H9 (cell line): ENCODE data around the gene CBLL1. TPM values are rescaled to one million over a fixed set of nuclear protein-coding genes. Genes with fewer than 3 reads are reported as not detected.

Experiments used
- DNase-seq: peaks from one replicate; pipeline ENCODE4 v3.0.0-alpha.2; 2017
- H2AFZ ChIP-seq: one replicate; pipeline ENCODE4 v1.6.1; 2013; ENCODE audit warnings: mild to moderate bottlenecking, low read length, control low read depth, moderate library complexity
- H2AK5ac ChIP-seq: 2 replicates; pipeline ENCODE4 v1.6.1; 2013; ENCODE audit warnings: low read length, control low read depth, mixed read lengths; ENCODE audit not compliant: insufficient read length
- H2BK120ac ChIP-seq: one replicate; pipeline ENCODE4 v1.6.1; 2013; ENCODE audit warnings: low read depth, mild to moderate bottlenecking, low read length, control low read depth, inconsistent platforms; ENCODE audit not compliant: poor library complexity, severe bottlenecking
- H2BK12ac ChIP-seq: 2 replicates; pipeline ENCODE4 v1.6.1; 2013; ENCODE audit warnings: low read length, control low read depth, mixed read lengths, low read depth; ENCODE audit not compliant: insufficient read length
- H2BK15ac ChIP-seq: 2 replicates; pipeline ENCODE4 v1.6.1; 2013; ENCODE audit warnings: low read depth, low read length, control low read depth
- H2BK20ac ChIP-seq: one replicate; pipeline ENCODE4 v1.6.1; 2013; ENCODE audit warnings: low read depth, mild to moderate bottlenecking, low read length, control low read depth, inconsistent platforms; ENCODE audit not compliant: poor library complexity, severe bottlenecking
- H2BK5ac ChIP-seq: 2 replicates; pipeline ENCODE4 v1.6.1; 2013; ENCODE audit warnings: low read length, control low read depth, mixed read lengths; ENCODE audit not compliant: insufficient read length
- H3K14ac ChIP-seq: 2 replicates; pipeline ENCODE4 v1.6.1; 2013; ENCODE audit warnings: low read length, control low read depth; ENCODE audit not compliant: insufficient read depth
- H3K18ac ChIP-seq: 2 replicates; pipeline ENCODE4 v1.6.1; 2013; ENCODE audit warnings: low read depth, mild to moderate bottlenecking, mixed read lengths, low read length, control low read depth; ENCODE audit not compliant: insufficient read length
- H3K23ac ChIP-seq: 2 replicates; pipeline ENCODE4 v1.6.1; 2013; ENCODE audit warnings: low read length, control low read depth, mixed read lengths, low read depth; ENCODE audit not compliant: insufficient read length
- H3K23me2 ChIP-seq: 2 replicates; pipeline ENCODE4 v1.6.1; 2013; ENCODE audit warnings: low read depth, mild to moderate bottlenecking, mixed read lengths, low read length, control low read depth; ENCODE audit not compliant: insufficient read length, poor library complexity, severe bottlenecking
- H3K27ac ChIP-seq: 2 replicates; pipeline ENCODE4 v1.5.1; 2013; ENCODE audit warnings: low read length, control low read depth, mixed read lengths, low read depth; ENCODE audit not compliant: insufficient read length
- H3K27me3 ChIP-seq: 2 replicates; pipeline ENCODE4 v1.6.1; 2013; ENCODE audit warnings: low read length, control low read depth, inconsistent platforms; ENCODE audit not compliant: insufficient read depth
- H3K4ac ChIP-seq: 2 replicates; pipeline ENCODE4 v1.6.1; 2013; ENCODE audit warnings: low read depth, mild to moderate bottlenecking, control low read depth, inconsistent platforms, low read length, moderate library complexity
- H3K4me1 ChIP-seq: 2 replicates; pipeline ENCODE4 v1.6.1; 2013; ENCODE audit warnings: low read length, control low read depth, inconsistent platforms; ENCODE audit not compliant: insufficient read depth
- H3K4me2 ChIP-seq: 2 replicates; pipeline ENCODE4 v1.6.1; 2013; ENCODE audit warnings: low read length, control low read depth, mixed read lengths; ENCODE audit not compliant: insufficient read length, insufficient read depth
- H3K56ac ChIP-seq: 2 replicates; pipeline ENCODE4 v1.6.1; 2013; ENCODE audit warnings: low read depth, mild to moderate bottlenecking, mixed read lengths, low read length, control low read depth; ENCODE audit not compliant: insufficient read length
- H3K79me1 ChIP-seq: 2 replicates; pipeline ENCODE4 v1.6.1; 2013; ENCODE audit warnings: low read depth, mild to moderate bottlenecking, moderate library complexity, low read length, control low read depth, inconsistent platforms; ENCODE audit not compliant: insufficient read depth, poor library complexity, severe bottlenecking
- H3K79me2 ChIP-seq: 2 replicates; pipeline ENCODE4 v1.6.1; 2013; ENCODE audit warnings: low read length, control low read depth, inconsistent platforms; ENCODE audit not compliant: insufficient read depth
- H3K9ac ChIP-seq: 2 replicates; pipeline ENCODE4 v1.6.1; 2013; ENCODE audit warnings: low read length, control low read depth, mixed read lengths; ENCODE audit not compliant: insufficient read length; ENCODE audit errors: extremely low read depth
- H3K9me3 ChIP-seq: one replicate; pipeline ENCODE4 v1.6.1; 2013; ENCODE audit warnings: low read depth, low read length, inconsistent platforms; ENCODE audit not compliant: control insufficient read depth
- H3T11ph ChIP-seq: one replicate; pipeline ENCODE4 v1.6.1; 2013; ENCODE audit warnings: mild to moderate bottlenecking, low read length, control low read depth, inconsistent platforms
- H4K20me1 ChIP-seq: one replicate; pipeline ENCODE4 v1.6.1; 2013; ENCODE audit not compliant: control insufficient read depth, insufficient read length, insufficient read depth
- H4K5ac ChIP-seq: 2 replicates; pipeline ENCODE4 v1.6.1; 2013; ENCODE audit warnings: low read depth, mild to moderate bottlenecking, mixed read lengths, low read length, control low read depth; ENCODE audit not compliant: insufficient read length
- H4K8ac ChIP-seq: replicated peaks from 2 replicates; pipeline ENCODE4 v1.6.1; 2013; ENCODE audit warnings: low read length, control low read depth, mixed read lengths, low read depth; ENCODE audit not compliant: insufficient read length
- H4K91ac ChIP-seq: 2 replicates; pipeline ENCODE4 v1.6.1; 2013; ENCODE audit warnings: low read depth, mild to moderate bottlenecking, moderate library complexity, mixed read lengths, low read length, control low read depth; ENCODE audit not compliant: insufficient read length
- H3K27ac Mint-ChIP-seq, 3 experiments: 2 replicates in 2 of 3; 3 replicates in 1 of 3; pipeline ENCODE4 v1.8.0; 2020 to 2021; ENCODE audit warnings: mixed read lengths in 3 of 3, mild to moderate bottlenecking in 1 of 3, moderate library complexity in 1 of 3
- H3K27me3 Mint-ChIP-seq: 2 replicates; pipeline ENCODE4 v1.8.0; 2021; ENCODE audit warnings: low read depth, mild to moderate bottlenecking, moderate library complexity, mixed read lengths
- H3K36me3 Mint-ChIP-seq, 3 experiments: 2 replicates in 2 of 3; 3 replicates in 1 of 3; pipeline ENCODE4 v1.8.0; 2020 to 2021; ENCODE audit warnings: low read depth in 3 of 3, mixed read lengths in 3 of 3; ENCODE audit not compliant: insufficient read depth in 1 of 3
- H3K4me1 Mint-ChIP-seq, 2 experiments: 2 replicates each; pipeline ENCODE4 v1.8.0; 2020; ENCODE audit warnings: mixed read lengths in 2 of 2
- H3K4me3 Mint-ChIP-seq, 2 experiments: 2 replicates in 1 of 2; 3 replicates in 1 of 2; pipeline ENCODE4 v1.8.0; 2020 to 2021; ENCODE audit warnings: mild to moderate bottlenecking in 2 of 2, mixed read lengths in 2 of 2, moderate library complexity in 1 of 2
- H3K9me3 Mint-ChIP-seq, 2 experiments: 2 replicates in 1 of 2; 3 replicates in 1 of 2; pipeline ENCODE4 v1.8.0; 2020; ENCODE audit warnings: mild to moderate bottlenecking in 2 of 2, mixed read lengths in 2 of 2, moderate library complexity in 1 of 2
- WGBS: extraction: QIAGEN DNeasy Blood & Tissue Kit; methylation state at CpG from one replicate; pipeline ENCODE4 v1.1.7; 2013; ENCODE audit warnings: missing lambda C conversion rate, low lambda C conversion rate, mixed read lengths; ENCODE audit not compliant: insufficient read length; ENCODE audit errors: extremely low coverage; 5-methylcytosine and 5-hydroxymethylcytosine counted together
- total RNA-seq: library from RNA; stranded (reverse); gene quantifications from 2 replicates; pipeline ENCODE4 v1.2.1, GENCODE V29; 2021
- TF ChIP-seq, protein P1 (sequence below): fragments of 200-600 bp; sonication (generic); conservative IDR thresholded peaks from 3 replicates; pipeline ENCODE4 v1.8.0; 2021; ENCODE audit warnings: antibody characterized with exemption, mild to moderate bottlenecking

CBLL1 gene
- total RNA-seq, 1 experiment from 2014 or later, result 32.2 TPM

DNA sequence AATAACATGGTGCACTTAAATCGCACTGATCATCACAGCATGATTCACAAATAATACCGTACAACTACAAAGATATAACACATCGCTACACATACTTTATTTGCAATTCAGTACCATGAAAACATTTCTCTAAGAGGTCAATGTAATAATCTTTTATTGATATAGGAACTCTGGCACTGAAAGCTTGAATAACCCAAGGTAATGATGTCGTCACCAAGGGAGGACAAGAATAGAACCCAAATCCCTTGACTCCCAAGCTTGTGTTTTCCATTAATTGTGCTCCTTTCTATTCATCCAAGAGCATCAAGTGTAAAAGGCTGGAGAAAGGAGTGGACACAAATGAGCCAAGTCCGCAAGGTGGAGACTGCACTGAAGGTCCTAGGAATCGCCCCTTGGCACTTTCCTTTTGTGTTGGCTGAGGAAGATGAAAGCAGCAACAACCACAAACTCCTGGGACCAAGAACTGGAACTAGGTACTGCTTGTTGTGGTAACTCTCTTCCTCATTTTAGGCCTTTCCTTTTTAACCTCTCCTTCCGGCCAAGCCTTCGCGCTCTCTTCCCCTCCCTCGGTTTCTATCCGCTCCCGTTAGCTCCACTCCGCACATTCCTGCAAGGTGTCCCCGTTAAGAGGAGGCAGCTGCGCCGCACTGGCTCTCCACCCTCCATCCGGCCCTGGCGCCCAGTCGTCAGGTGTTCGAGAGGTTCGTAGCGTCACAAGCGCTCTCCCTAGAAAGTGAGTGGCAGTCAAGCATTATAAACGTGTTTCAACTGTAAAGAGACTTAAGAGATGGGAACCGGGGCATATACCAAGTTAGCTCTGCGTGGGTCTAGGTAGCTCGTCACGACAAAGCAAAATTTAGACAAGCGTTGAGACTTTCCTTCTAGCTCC is 1.0 kb upstream of the CBLL1 start:
- Histone ChIP-seq H4K8ac (no peak overlapping the region), H3T11ph (no peak overlapping the region), H3K9me3 (no peaks in the 10 kb centered on the region), H3K4me2 (peak overlapping the region; percentile 88), H4K91ac (no peak overlapping the region), H3K27ac (peak overlapping the region; percentile 85), H2AK5ac (no peak overlapping the region), H3K4me1 (peaks cover 2% of the 10 kb centered on the region; the same call in 1 of the 2 replicates), H3K27me3 (no peaks in the 10 kb centered on the region; the same call in 1 of the 2 replicates), H2BK120ac (no peak overlapping the region), H3K79me1 (peaks cover 4% of the 10 kb centered on the region), H3K9ac (peak overlapping the region; percentile 21), H2BK12ac (no peak overlapping the region), H4K5ac (no peak overlapping the region), H3K23me2 (peaks cover 5% of the 10 kb centered on the region), H3K14ac (0 out of 2 replicates have a peak overlapping the region, but pooled peaks have one; percentile 18), H2AFZ (peak overlapping the region; percentile 3), H3K56ac (no peak overlapping the region), H2BK20ac (no peak overlapping the region), H2BK15ac (no peak overlapping the region), H3K18ac (peak overlapping the region; percentile 10), H3K79me2 (peaks cover 23% of the 10 kb centered on the region; the same call in 1 of the 2 replicates), H3K4ac (no peak overlapping the region), H2BK5ac (no peak overlapping the region), H3K23ac (no peak overlapping the region), H4K20me1 (no peaks in the 10 kb centered on the region)
- Mint-ChIP-seq H3K27ac (peak overlapping the region; percentile 88 to 100 (median 95)), H3K27me3 (peaks cover 3% of the 10 kb centered on the region; the same call in 1 of the 2 replicates), H3K4me3 (peak overlapping the region; percentile 93 to 98), H3K36me3 (no peaks in the 10 kb centered on the region), H3K4me1 (peaks cover 20 to 21% of the 10 kb centered on the region in 2 experiments), H3K9me3 (no peaks in the 10 kb centered on the region; a peak in 1 of 5 replicates)
- TF ChIP-seq, protein P1, sequence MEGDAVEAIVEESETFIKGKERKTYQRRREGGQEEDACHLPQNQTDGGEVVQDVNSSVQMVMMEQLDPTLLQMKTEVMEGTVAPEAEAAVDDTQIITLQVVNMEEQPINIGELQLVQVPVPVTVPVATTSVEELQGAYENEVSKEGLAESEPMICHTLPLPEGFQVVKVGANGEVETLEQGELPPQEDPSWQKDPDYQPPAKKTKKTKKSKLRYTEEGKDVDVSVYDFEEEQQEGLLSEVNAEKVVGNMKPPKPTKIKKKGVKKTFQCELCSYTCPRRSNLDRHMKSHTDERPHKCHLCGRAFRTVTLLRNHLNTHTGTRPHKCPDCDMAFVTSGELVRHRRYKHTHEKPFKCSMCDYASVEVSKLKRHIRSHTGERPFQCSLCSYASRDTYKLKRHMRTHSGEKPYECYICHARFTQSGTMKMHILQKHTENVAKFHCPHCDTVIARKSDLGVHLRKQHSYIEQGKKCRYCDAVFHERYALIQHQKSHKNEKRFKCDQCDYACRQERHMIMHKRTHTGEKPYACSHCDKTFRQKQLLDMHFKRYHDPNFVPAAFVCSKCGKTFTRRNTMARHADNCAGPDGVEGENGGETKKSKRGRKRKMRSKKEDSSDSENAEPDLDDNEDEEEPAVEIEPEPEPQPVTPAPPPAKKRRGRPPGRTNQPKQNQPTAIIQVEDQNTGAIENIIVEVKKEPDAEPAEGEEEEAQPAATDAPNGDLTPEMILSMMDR, result no peak
- DNase-seq, result peak; percentile 84
- WGBS, result no CpG with 5 or more reads among the region's 29 CpGs
